HG03108 (cell line): Measurements from ENCODE around the gene RFPL4A.

Experiments used
- ATAC-seq: cut with Tn5 transposase; IDR thresholded peaks from one replicate; pipeline ENCODE4 v1.9.1; 2021; ENCODE audit warnings: moderate library complexity; ENCODE audit not compliant: unreplicated experiment

Gene RFPL4A

GRCh38 chr19:55801416-55801815 lies 42.5 kb downstream of the RFPL4A start:
- no peak for ATAC-seq

- ATAC-seq: no peak
Observed at GRCh38 chr19:55802281-55802680, 43.4 kb downstream of the RFPL4A start.

- peak; percentile 40 for ATAC-seq
Observed at GRCh38 chr19:55809381-55810058, 50.6 kb downstream of the RFPL4A start.

- ATAC-seq: no peak
Observed at GRCh38 chr19:55811340-55811739, 52.4 kb downstream of the RFPL4A start.

- ATAC-seq: no peak
Observed at GRCh38 chr19:55812449-55812848, 53.6 kb downstream of the RFPL4A start.
